IMR-90 (cell line): ENCODE results near the gene PPP1R14B. TPM values are rescaled to one million over a fixed set of nuclear protein-coding genes. Genes with fewer than 3 reads are reported as not detected.

Experiments used
- ATAC-seq: fragments of 200-7000 bp; cut with Tn5 transposase; 2 replicates; pipeline ENCODE4 v1.9.1; 2020; ENCODE audit warnings: low read depth, mild to moderate bottlenecking, moderate library complexity
- BruUV-seq: library from RNA; stranded (reverse); fragments of 400-500 nt; replicated peaks from 2 replicates; lab custom pipeline; 2021; lab: Mats Ljungman, UMichigan
- CTCF ChIA-PET: fragments of 300-600 bp; formaldehyde crosslinking; extraction: SDS; loops from one replicate; lab custom pipeline; 2021; ENCODE audit warnings: antibody characterized with exemption; lab: Yijun Ruan, JAX
- POLR2A ChIA-PET: fragments of 300-600 bp; sonication (Branson Sonifier 250); formaldehyde crosslinking; loops from one replicate; lab custom pipeline; 2022; ENCODE audit warnings: antibody characterized with exemption; ENCODE audit not compliant: unreplicated experiment; lab: Charles Lee
- DNase-seq: peaks from one replicate; pipeline ENCODE4 v3.0.0; 2013
- H2AFZ ChIP-seq: replicated peaks from 2 replicates; pipeline ENCODE3; 2013; ENCODE audit warnings: low read length, mild to moderate bottlenecking; ENCODE audit not compliant: poor library complexity
- H2AK5ac ChIP-seq: 2 replicates; pipeline ENCODE4 v1.6.1; 2013; ENCODE audit warnings: low read depth, low read length, inconsistent platforms
- H2AK9ac ChIP-seq: replicated peaks from 2 replicates; pipeline ENCODE3; 2013; ENCODE audit warnings: mild to moderate bottlenecking, low read depth, low read length, moderate library complexity; ENCODE audit not compliant: poor library complexity
- H2BK120ac ChIP-seq: 2 replicates; pipeline ENCODE4 v1.6.1; 2013; ENCODE audit warnings: low read depth, low read length, inconsistent platforms
- H2BK15ac ChIP-seq: 3 replicates; pipeline ENCODE4 v1.6.1; 2013; ENCODE audit warnings: low read depth, low read length, inconsistent platforms
- H2BK20ac ChIP-seq: 2 replicates; pipeline ENCODE4 v1.6.1; 2013; ENCODE audit warnings: low read depth, mild to moderate bottlenecking, inconsistent platforms, low read length, moderate library complexity
- H2BK5ac ChIP-seq: 2 replicates; pipeline ENCODE4 v1.6.1; 2013; ENCODE audit warnings: mild to moderate bottlenecking, low read depth, low read length, inconsistent platforms; ENCODE audit not compliant: poor library complexity, severe bottlenecking
- H3K14ac ChIP-seq: replicated peaks from 2 replicates; pipeline ENCODE4 v1.6.1; 2013; ENCODE audit warnings: low read depth, low read length, inconsistent platforms
- H3K18ac ChIP-seq: 2 replicates; pipeline ENCODE4 v1.6.1; 2013; ENCODE audit warnings: low read depth, low read length, control low read depth
- H3K23ac ChIP-seq: 2 replicates; pipeline ENCODE4 v1.6.1; 2013; ENCODE audit warnings: low read depth, low read length, inconsistent platforms
- H3K27ac ChIP-seq: 2 replicates; pipeline ENCODE4 v1.5.1; 2013; ENCODE audit warnings: mild to moderate bottlenecking, control low read depth, low read length; ENCODE audit not compliant: insufficient read depth
- H3K27me3 ChIP-seq: 2 replicates; pipeline ENCODE4 v1.6.1; 2013; ENCODE audit warnings: low read length; ENCODE audit not compliant: control insufficient read depth, insufficient read depth
- H3K36me3 ChIP-seq: 2 replicates; pipeline ENCODE4 v1.6.1; 2013; ENCODE audit warnings: low read length, mixed read lengths; ENCODE audit not compliant: control insufficient read depth, insufficient read depth
- H3K4ac ChIP-seq: 2 replicates; pipeline ENCODE4 v1.6.1; 2013; ENCODE audit warnings: low read depth, low read length, inconsistent platforms
- H3K4me1 ChIP-seq: 2 replicates; pipeline ENCODE4 v1.6.1; 2013; ENCODE audit warnings: low read length, mixed read lengths; ENCODE audit not compliant: control insufficient read depth, insufficient read depth
- H3K4me2 ChIP-seq: 2 replicates; pipeline ENCODE4 v1.6.1; 2013; ENCODE audit warnings: low read depth, mild to moderate bottlenecking, control low read depth, low read length, moderate library complexity
- H3K4me3 ChIP-seq: 2 replicates; pipeline ENCODE4 v1.5.1; 2013; ENCODE audit warnings: low read depth, mild to moderate bottlenecking, control low read depth, low read length, moderate library complexity; ENCODE audit not compliant: insufficient read depth
- H3K56ac ChIP-seq: 2 replicates; pipeline ENCODE4 v1.6.1; 2013; ENCODE audit warnings: low read length, inconsistent platforms; ENCODE audit not compliant: insufficient read depth; ENCODE audit errors: extremely low read depth
- H3K79me1 ChIP-seq, 2 experiments: 2 replicates each; pipeline ENCODE4 v1.6.1; 2013; ENCODE audit warnings: low read length in 2 of 2, inconsistent platforms in 1 of 2, low read depth in 1 of 2
- H3K9ac ChIP-seq: 2 replicates; pipeline ENCODE4 v1.6.1; 2013; ENCODE audit warnings: low read depth, low read length, control low read depth
- H3K9me1 ChIP-seq: 2 replicates; pipeline ENCODE4 v1.6.1; 2013; ENCODE audit warnings: low read length, inconsistent platforms; ENCODE audit not compliant: insufficient read depth
- H3K9me3 ChIP-seq: 2 replicates; pipeline ENCODE4 v1.6.1; 2013; ENCODE audit warnings: low read length; ENCODE audit not compliant: control insufficient read depth, insufficient read depth
- H4K20me1 ChIP-seq: 2 replicates; pipeline ENCODE4 v1.6.1; 2013; ENCODE audit warnings: low read length, inconsistent platforms; ENCODE audit not compliant: insufficient read depth
- H4K5ac ChIP-seq: 2 replicates; pipeline ENCODE4 v1.6.1; 2013; ENCODE audit warnings: mild to moderate bottlenecking, low read depth, low read length, control low read depth
- H4K8ac ChIP-seq, 2 experiments: 2 replicates each; pipeline ENCODE4 v1.6.1; 2013; ENCODE audit warnings: low read depth in 2 of 2, low read length in 2 of 2, control low read depth in 1 of 2, inconsistent platforms in 1 of 2
- H4K91ac ChIP-seq: 2 replicates; pipeline ENCODE4 v1.6.1; 2013; ENCODE audit warnings: low read depth, low read length, inconsistent platforms; ENCODE audit not compliant: insufficient read depth
- BHLHE40 ChIP-seq: fragments of 150-350 bp; IDR thresholded peaks from 2 replicates; pipeline ENCODE4 v1.6.1; 2016; ENCODE audit warnings: mild to moderate bottlenecking, low read depth, low read length
- CEBPB ChIP-seq: IDR thresholded peaks from 2 replicates; pipeline ENCODE4 v1.6.1; 2012; ENCODE audit warnings: low read depth, low read length, improper control_type of control experiment
- CHD1 ChIP-seq: IDR thresholded peaks from 2 replicates; pipeline ENCODE4 v1.6.1; 2012; ENCODE audit warnings: low read depth, low read length, improper control_type of control experiment
- CTCF ChIP-seq: conservative IDR thresholded peaks from 2 replicates; pipeline ENCODE4 v1.5.1; 2012; ENCODE audit warnings: mild to moderate bottlenecking, low read depth, low read length, improper control_type of control experiment
- ELK1 ChIP-seq: fragments of 150-350 bp; IDR thresholded peaks from 2 replicates; pipeline ENCODE4 v1.6.1; 2016; ENCODE audit warnings: low read depth, mild to moderate bottlenecking, low read length, moderate library complexity, borderline replicate concordance
- FOS ChIP-seq: fragments of 150-350 bp; IDR thresholded peaks from 2 replicates; pipeline ENCODE4 v1.6.1; 2016; ENCODE audit warnings: low read depth, low read length
- MAFK ChIP-seq: IDR thresholded peaks from 2 replicates; pipeline ENCODE4 v1.6.1; 2012; ENCODE audit warnings: low read depth, low read length, improper control_type of control experiment
- MAZ ChIP-seq: IDR thresholded peaks from 2 replicates; pipeline ENCODE4 v1.6.1; 2012; ENCODE audit warnings: low read depth, mild to moderate bottlenecking, low read length, improper control_type of control experiment, moderate library complexity, borderline replicate concordance
- MXI1 ChIP-seq: IDR thresholded peaks from 2 replicates; pipeline ENCODE4 v1.6.1; 2012; ENCODE audit warnings: low read depth, mild to moderate bottlenecking, low read length, moderate library complexity, borderline replicate concordance
- NFE2L2 ChIP-seq: fragments of 150-350 bp; IDR thresholded peaks from 2 replicates; pipeline ENCODE4 v1.6.1; 2016; ENCODE audit warnings: low read depth, mild to moderate bottlenecking, low read length
- POLR2A ChIP-seq: IDR thresholded peaks from 2 replicates; pipeline ENCODE4 v1.6.1; 2012; ENCODE audit warnings: mild to moderate bottlenecking, low read depth, low read length
- RAD21 ChIP-seq: IDR thresholded peaks from 2 replicates; pipeline ENCODE4 v1.6.1; 2012; ENCODE audit warnings: low read length, improper control_type of control experiment
- RCOR1 ChIP-seq: IDR thresholded peaks from 2 replicates; pipeline ENCODE4 v1.6.1; 2012; ENCODE audit warnings: mild to moderate bottlenecking, low read length, improper control_type of control experiment; ENCODE audit not compliant: insufficient replicate concordance
- RFX5 ChIP-seq: IDR thresholded peaks from 2 replicates; pipeline ENCODE4 v1.8.0; 2012; ENCODE audit warnings: low read depth, mild to moderate bottlenecking, low read length, moderate library complexity
- SMC3 ChIP-seq: fragments of 150-350 bp; IDR thresholded peaks from 2 replicates; pipeline ENCODE4 v1.6.1; 2016; ENCODE audit warnings: low read depth, mild to moderate bottlenecking, antibody characterized with exemption, low read length, moderate library complexity
- USF2 ChIP-seq: fragments of 150-350 bp; IDR thresholded peaks from 2 replicates; pipeline ENCODE4 v1.6.1; 2017; ENCODE audit warnings: mild to moderate bottlenecking, antibody characterized with exemption, low read length, low read depth
- WGBS, 2 experiments: methylation state at CpG; one replicate each; pipeline versions ENCODE4 v1.1.5 to v1.1.7; 2013; ENCODE audit warnings: missing lambda C conversion rate in 2 of 2; ENCODE audit not compliant: insufficient read length in 1 of 2; ENCODE audit errors: extremely low coverage in 2 of 2; 5-methylcytosine and 5-hydroxymethylcytosine counted together
- dilution Hi-C: fragments of 300-500 bp; cut with HindIII; formaldehyde crosslinking; loops from one replicate; pipeline ENCODE4 v1.14.3; 2018; ENCODE audit warnings: low sequenced_read_pairs; ENCODE audit not compliant: unreplicated experiment
- in situ Hi-C: fragments of 300-500 bp; cut with MboI; formaldehyde crosslinking; loops from 3 replicates; pipeline ENCODE4 v1.14.3; 2019; ENCODE audit warnings: low sequenced_read_pairs, inconsistent platforms, mixed read lengths
- intact Hi-C: fragments of 100-400 bp; cut with micrococcal nuclease; formaldehyde crosslinking; loops from 2 replicates; pipeline ENCODE4 v1.10.0; 2022
- polyA plus RNA-seq, 3 experiments: library from polyadenylated mRNA; depleted of rRNA; stranded (reverse); fragments of >200 nt; gene quantifications; 2 replicates each; pipeline ENCODE4 v1.2.3, GENCODE V29; 2012; ENCODE audit warnings: low replicate concordance in 1 of 3
- total RNA-seq: library from RNA; depleted of rRNA; stranded (reverse); fragments of >200 nt; gene quantifications from 2 replicates; pipeline ENCODE4 v1.2.3, GENCODE V29; 2012

The PPP1R14B gene
- total and polyA plus RNA-seq, 2 of the 4 experiments (the other 2 are of a cell fraction): 176 to 257 TPM

DNA sequence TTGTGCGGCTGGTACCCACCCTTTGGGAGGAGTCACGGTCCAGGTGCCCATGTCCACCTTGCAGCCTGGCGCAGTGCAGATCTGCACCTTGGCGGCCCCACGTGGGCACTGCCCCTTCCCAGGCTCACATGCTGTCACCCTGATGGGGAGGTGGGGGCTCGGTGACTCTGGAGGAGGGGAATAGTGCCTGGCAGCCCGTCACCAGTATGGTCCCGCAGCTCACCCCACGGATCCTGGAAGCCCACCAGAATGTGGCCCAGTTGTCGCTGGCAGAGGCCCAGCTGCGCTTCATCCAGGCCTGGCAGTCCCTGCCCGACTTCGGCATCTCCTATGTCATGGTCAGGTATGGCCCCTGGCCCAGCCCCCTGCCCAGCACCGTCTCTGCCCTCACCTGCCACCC is 25.9 kb downstream of the PPP1R14B start:
- TF ChIP-seq ELK1 (no peak), FOS (no peak), MAZ (no peak), CHD1 (no peak), CTCF (no peak), USF2 (no peak), MXI1 (no peak), BHLHE40 (no peak), SMC3 (no peak), RAD21 (no peak), MAFK (no peak), NFE2L2 (no peak), CEBPB (no peak), RFX5 (no peak), RCOR1 (no peak), POLR2A (no peak)
- dilution Hi-C loops: no loop called here
- Histone ChIP-seq H2AK9ac (no peak overlapping the region), H3K36me3 (peaks cover 5% of the 10 kb centered on the region), H3K9me3 (no peaks in the 10 kb centered on the region), H3K27ac (no peak overlapping the region), H3K4me1 (peaks cover 5% of the 10 kb centered on the region), H3K9ac (no peak overlapping the region), H2AFZ (no peak overlapping the region), H3K27me3 (no peaks in the 10 kb centered on the region), H4K5ac (no peak overlapping the region), H3K14ac (no peak overlapping the region), H3K56ac (no peak overlapping the region), H4K8ac (no peak overlapping the region), H3K18ac (no peak overlapping the region), H2BK120ac (no peak overlapping the region), H4K91ac (no peak overlapping the region), H3K4ac (no peak overlapping the region), H3K23ac (no peak overlapping the region), H2AK5ac (no peak overlapping the region), H2BK5ac (no peak overlapping the region), H2BK15ac (no peak overlapping the region), H3K4me2 (no peak overlapping the region), H2BK20ac (no peak overlapping the region), H3K4me3 (no peak overlapping the region), H3K9me1 (peaks cover 13% of the 10 kb centered on the region), H3K79me1 (peaks cover 8 to 21% of the 10 kb centered on the region in 2 experiments; a peak in 2 of 4 replicates), H4K20me1 (no peaks in the 10 kb centered on the region)
- intact Hi-C loops: no loop called here
- BruUV-seq: no TSS peak
- DNase-seq: no peak
- WGBS, 2 experiments: 87% methylated on average over 8 of the region's 14 CpGs; no CpG with 5 or more reads in 1 of the 2 experiments
- ChIA-PET POLR2A (no interaction called here), CTCF (no interaction called here)
- no peak for ATAC-seq
- in situ Hi-C loops: no loop called here
